A549 treated with GW870086 at 1 μM for 4 hours (cell line): ENCODE results near the gene OR11H6. TPM values are rescaled to one million over a fixed set of nuclear protein-coding genes. Genes with fewer than 3 reads are reported as not detected.

ENCODE experiments used
- total RNA-seq: library from RNA; stranded (reverse); fragments of 200-300 nt; extraction: Qiagen RNA extraction; gene quantifications from 5 replicates; pipeline ENCODE4 v1.2.3, GENCODE V29; 2022; ENCODE audit warnings: low read depth

OR11H6 gene
- total RNA-seq = not detected in 5 replicates

DNA sequence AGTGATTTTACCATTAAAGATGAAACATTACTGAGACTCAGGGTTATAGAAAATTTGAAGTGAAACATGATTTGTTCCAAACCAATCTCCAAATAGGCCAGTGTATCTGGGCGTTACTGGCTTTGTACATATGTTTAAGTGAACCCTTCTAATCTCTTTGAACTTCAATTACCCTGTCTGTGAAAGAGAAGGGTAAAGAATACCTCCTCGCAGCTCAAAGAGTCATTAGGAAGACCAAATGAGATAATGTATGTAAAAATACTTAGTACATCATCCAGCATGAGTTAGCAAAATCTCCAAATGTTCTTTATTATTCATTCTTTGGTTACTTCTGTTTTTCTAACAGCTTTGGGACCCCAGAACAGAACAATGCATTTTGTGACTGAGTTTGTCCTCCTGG, at the start of gene OR11H6:
OR11H6 (plus strand) TSS at position 301 of the 400 bp plus-strand sequence; CDS start at position 301, 0 bp downstream.

GRCh38 chr14:20190596-20190995, 32.9 kb upstream of the OR11H6 start, which contains the start of gene OR11G2:
OR11G2 (plus strand) TSS chr14:20190896; CDS start chr14:20197438, 6,542 bp downstream.

DNA sequence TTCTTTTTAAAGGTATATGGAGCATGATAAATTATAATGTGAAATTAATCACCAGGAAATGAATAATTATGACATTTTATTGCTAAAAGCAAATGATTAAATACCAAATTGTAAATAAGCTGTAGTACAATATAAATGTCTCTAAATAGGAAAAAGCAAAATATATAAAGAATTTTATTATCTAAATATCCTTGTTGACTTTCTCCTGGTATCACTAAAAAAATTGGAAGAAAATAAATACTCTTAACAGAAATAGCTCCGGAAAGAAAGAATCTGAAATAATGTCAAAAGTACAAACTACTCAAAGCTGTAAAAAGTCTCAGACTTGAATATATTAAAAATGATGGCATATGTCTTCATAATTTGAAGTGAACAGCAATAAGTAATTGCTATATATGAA, 5.2 kb downstream of the OR11H6 start, which contains the start of gene OR11H7:
OR11H7 (plus strand) TSS at position 301 of the 400 bp plus-strand sequence.

Other genes with a start within 250 kb of the OR11H6 start
- gene OR4K15, start 248.1 kb upstream of the OR11H6 start, total RNA-seq = not detected in 5 replicates
- not detected in 5 replicates for gene OR4Q2, start 221.5 kb upstream of the OR11H6 start, total RNA-seq
- gene OR4K14, start 204.4 kb upstream of the OR11H6 start, total RNA-seq = not detected in 5 replicates
- not detected in 5 replicates for gene OR4K13, start 187.7 kb upstream of the OR11H6 start, total RNA-seq
- gene OR4L1, start 163.7 kb upstream of the OR11H6 start, total RNA-seq = not detected in 5 replicates
- not detected in 5 replicates for gene OR4K17, start 113.0 kb upstream of the OR11H6 start, total RNA-seq
- gene OR4N5, start 84.9 kb upstream of the OR11H6 start, total RNA-seq = not detected in 5 replicates
- not detected in 5 replicates for gene OR11G2, start 32.8 kb upstream of the OR11H6 start, total RNA-seq
- not detected in 5 replicates for gene OR11H7, start 5.3 kb downstream of the OR11H6 start, total RNA-seq
- not detected in 5 replicates for gene OR11H4, start 15.6 kb downstream of the OR11H6 start, total RNA-seq
- 15.0 to 26.9 TPM (median 20.1 TPM) in 5 replicates for gene TTC5, start 82.2 kb downstream of the OR11H6 start, total RNA-seq
- 37.5 to 48.0 TPM (median 40.6 TPM) in 5 replicates for gene CCNB1IP1, start 109.6 kb downstream of the OR11H6 start, total RNA-seq
- gene PARP2, start 119.9 kb downstream of the OR11H6 start, total RNA-seq = 17.2 to 23.2 TPM (median 19.6 TPM) in 5 replicates
- gene TEP1, start 189.8 kb downstream of the OR11H6 start, total RNA-seq = 8.3 to 10.6 TPM (median 9.2 TPM) in 5 replicates
- not detected in 5 replicates for gene KLHL33, start 212.5 kb downstream of the OR11H6 start, total RNA-seq
- gene OSGEP, start 231.1 kb downstream of the OR11H6 start, total RNA-seq = 23.8 to 28.4 TPM (median 25.2 TPM) in 5 replicates
- gene APEX1, start 231.5 kb downstream of the OR11H6 start, total RNA-seq = 248 to 258 TPM (median 252 TPM) in 5 replicates
- gene PIP4P1, start 237.7 kb downstream of the OR11H6 start, total RNA-seq = 28.5 to 38.8 TPM (median 31.7 TPM) in 5 replicates
- 156 to 183 TPM (median 162 TPM) in 5 replicates for gene PNP, start 245.7 kb downstream of the OR11H6 start, total RNA-seq